Measurements from ENCODE around the gene MGST2.

MGST2 gene

GRCh38 chr4:139719381-139720101 is 53.9 kb downstream of the MGST2 start:
- no peak overlapping the region for H4K8ac ChIP-seq (ENCODE audit: low read depth, low read length)
- peaks cover 2% of the 10 kb centered on the region for H3K9me3 ChIP-seq (ENCODE audit: insufficient read depth, low read depth, low read length)
- no peak overlapping the region for H3K23ac ChIP-seq (ENCODE audit: low read length)
- H2AK5ac ChIP-seq (ENCODE audit: low read length) = no peak overlapping the region
- H3K4ac ChIP-seq (ENCODE audit: low read depth, low read length) = no peak overlapping the region
- peaks cover 4% of the 10 kb centered on the region for H3K79me2 ChIP-seq (ENCODE audit: control insufficient read depth, insufficient read depth, low read length, poor library complexity)
- H2BK120ac ChIP-seq (ENCODE audit: insufficient read depth, low read length, poor library complexity) = no peak overlapping the region
- no peak overlapping the region for H3K18ac ChIP-seq (ENCODE audit: low read length)
- no peak overlapping the region for H3K9ac ChIP-seq (ENCODE audit: low read length)
- H3K4me2 ChIP-seq (ENCODE audit: low read length) = no peak overlapping the region
- peaks cover 18% of the 10 kb centered on the region for H3K79me1 ChIP-seq (ENCODE audit: low read length)
- H4K91ac ChIP-seq (ENCODE audit: low read depth, low read length) = peak overlapping the region; percentile 8
- no peak overlapping the region for H2BK5ac ChIP-seq (ENCODE audit: low read depth, low read length, poor library complexity)
- H3K4me3 ChIP-seq (ENCODE audit: low read depth, low read length) = peak overlapping the region; percentile 33
- no peaks in the 10 kb centered on the region for H3K27me3 ChIP-seq (ENCODE audit: insufficient read depth, low read length)
- peaks cover 22 to 25% of the 10 kb centered on the region in 2 experiments for H3K36me3 ChIP-seq (ENCODE audit: control insufficient read depth in 1 of 2, insufficient read depth in 2 of 2, low read length in 2 of 2)
- peak in 1 of 2 donors; percentile 46 for DNase-seq
- H4K12ac ChIP-seq (ENCODE audit: low read depth, low read length) = no peak overlapping the region
- H3K4me1 ChIP-seq (ENCODE audit: control insufficient read depth in 1 of 2, insufficient read depth in 2 of 2, low read length in 2 of 2) = peaks cover 15 to 21% of the 10 kb centered on the region in 2 experiments
- WGBS (ENCODE audit: extremely low coverage, insufficient coverage, insufficient read length) = no CpG with 5 or more reads among the region's 16 CpGs
- no peak overlapping the region for H3K14ac ChIP-seq (ENCODE audit: low read length)
- no peak overlapping the region for H2BK12ac ChIP-seq (ENCODE audit: low read length)
- no peak overlapping the region for H3K27ac ChIP-seq (ENCODE audit: low read depth, low read length)
- H2AFZ ChIP-seq (ENCODE audit: insufficient read depth, low read length, poor library complexity) = no peak overlapping the region

GRCh38 chr4:139720806-139721205 is 55.2 kb downstream of the MGST2 start:
- H3K23ac ChIP-seq (ENCODE audit: low read length) = no peak overlapping the region
- no peaks in the 10 kb centered on the region for H3K27me3 ChIP-seq (ENCODE audit: insufficient read depth, low read length)
- H3K9ac ChIP-seq (ENCODE audit: low read length) = no peak overlapping the region
- no peak overlapping the region for H3K27ac ChIP-seq (ENCODE audit: low read depth, low read length)
- H2BK5ac ChIP-seq (ENCODE audit: low read depth, low read length, poor library complexity) = no peak overlapping the region
- H3K14ac ChIP-seq (ENCODE audit: low read length) = no peak overlapping the region
- no peak overlapping the region for H3K18ac ChIP-seq (ENCODE audit: low read length)
- peaks cover 8% of the 10 kb centered on the region for H3K79me1 ChIP-seq (ENCODE audit: low read length)
- H3K79me2 ChIP-seq (ENCODE audit: control insufficient read depth, insufficient read depth, low read length, poor library complexity) = peaks cover 3% of the 10 kb centered on the region
- H2AFZ ChIP-seq (ENCODE audit: insufficient read depth, low read length, poor library complexity) = no peak overlapping the region
- H3K4me1 ChIP-seq (ENCODE audit: control insufficient read depth in 1 of 2, insufficient read depth in 2 of 2, low read length in 2 of 2) = peaks cover 6 to 14% of the 10 kb centered on the region in 2 experiments
- H4K91ac ChIP-seq (ENCODE audit: low read depth, low read length) = no peak overlapping the region
- H3K4me2 ChIP-seq (ENCODE audit: low read length) = no peak overlapping the region
- no peak overlapping the region for H2AK5ac ChIP-seq (ENCODE audit: low read length)
- no peak overlapping the region for H4K8ac ChIP-seq (ENCODE audit: low read depth, low read length)
- H2BK12ac ChIP-seq (ENCODE audit: low read length) = no peak overlapping the region
- peaks cover 2% of the 10 kb centered on the region for H3K9me3 ChIP-seq (ENCODE audit: insufficient read depth, low read depth, low read length)
- no CpG with 5 or more reads among the region's 6 CpGs for WGBS (ENCODE audit: extremely low coverage, insufficient coverage, insufficient read length)
- H4K12ac ChIP-seq (ENCODE audit: low read depth, low read length) = no peak overlapping the region
- peaks cover 25 to 27% of the 10 kb centered on the region in 2 experiments for H3K36me3 ChIP-seq (ENCODE audit: control insufficient read depth in 1 of 2, insufficient read depth in 2 of 2, low read length in 2 of 2)
- no peak overlapping the region for H2BK120ac ChIP-seq (ENCODE audit: insufficient read depth, low read length, poor library complexity)
- no peak overlapping the region for H3K4me3 ChIP-seq (ENCODE audit: low read depth, low read length)
- peak; percentile 33 to 76 for DNase-seq
- H3K4ac ChIP-seq (ENCODE audit: low read depth, low read length) = no peak overlapping the region

- Histone ChIP-seq H4K12ac (ENCODE audit: low read depth, low read length) (no peak overlapping the region), H3K9me3 (ENCODE audit: insufficient read depth, low read depth, low read length) (peaks cover 2% of the 10 kb centered on the region), H3K79me2 (ENCODE audit: control insufficient read depth, insufficient read depth, low read length, poor library complexity) (no peaks in the 10 kb centered on the region), H4K8ac (ENCODE audit: low read depth, low read length) (no peak overlapping the region), H3K9ac (ENCODE audit: low read length) (no peak overlapping the region), H3K4me2 (ENCODE audit: low read length) (no peak overlapping the region), H3K27me3 (ENCODE audit: insufficient read depth, low read length) (no peaks in the 10 kb centered on the region), H2BK12ac (ENCODE audit: low read length) (no peak overlapping the region), H2AK5ac (ENCODE audit: low read length) (no peak overlapping the region), H3K23ac (ENCODE audit: low read length) (no peak overlapping the region), H3K4me1 (ENCODE audit: control insufficient read depth in 1 of 2, insufficient read depth in 2 of 2, low read length in 2 of 2) (peaks cover 3 to 8% of the 10 kb centered on the region in 2 experiments), H3K4me3 (ENCODE audit: low read depth, low read length) (no peak overlapping the region), H4K91ac (ENCODE audit: low read depth, low read length) (no peak overlapping the region), H2BK120ac (ENCODE audit: insufficient read depth, low read length, poor library complexity) (no peak overlapping the region), H2BK5ac (ENCODE audit: low read depth, low read length, poor library complexity) (no peak overlapping the region), H3K36me3 (ENCODE audit: control insufficient read depth in 1 of 2, insufficient read depth in 2 of 2, low read length in 2 of 2) (peaks cover 25 to 27% of the 10 kb centered on the region in 2 experiments), H3K18ac (ENCODE audit: low read length) (no peak overlapping the region), H3K79me1 (ENCODE audit: low read length) (peaks cover 4% of the 10 kb centered on the region), H3K14ac (ENCODE audit: low read length) (no peak overlapping the region), H2AFZ (ENCODE audit: insufficient read depth, low read length, poor library complexity) (no peak overlapping the region), H3K4ac (ENCODE audit: low read depth, low read length) (no peak overlapping the region), H3K27ac (ENCODE audit: low read depth, low read length) (no peak overlapping the region)
- DNase-seq = no peak
- no CpG with 5 or more reads among the region's 4 CpGs for WGBS (ENCODE audit: extremely low coverage, insufficient coverage, insufficient read length)
These were observed 56.2 kb downstream of the MGST2 start for GRCh38 chr4:139721789-139722188.

- Histone ChIP-seq H3K79me2 (ENCODE audit: control insufficient read depth, insufficient read depth, low read length, poor library complexity) (no peaks in the 10 kb centered on the region), H3K23ac (ENCODE audit: low read length) (no peak overlapping the region), H3K14ac (ENCODE audit: low read length) (no peak overlapping the region), H3K36me3 (ENCODE audit: control insufficient read depth in 1 of 2, insufficient read depth in 2 of 2, low read length in 2 of 2) (peaks cover 11 to 14% of the 10 kb centered on the region in 2 experiments), H3K27me3 (ENCODE audit: insufficient read depth, low read length) (no peaks in the 10 kb centered on the region), H3K9me3 (ENCODE audit: insufficient read depth, low read depth, low read length) (peaks cover 2% of the 10 kb centered on the region), H2BK5ac (ENCODE audit: low read depth, low read length, poor library complexity) (no peak overlapping the region), H3K9ac (ENCODE audit: low read length) (no peak overlapping the region), H2AFZ (ENCODE audit: insufficient read depth, low read length, poor library complexity) (no peak overlapping the region), H3K4me1 (ENCODE audit: control insufficient read depth in 1 of 2, insufficient read depth in 2 of 2, low read length in 2 of 2) (peaks cover 0 to 3% of the 10 kb centered on the region in 2 experiments), H3K27ac (ENCODE audit: low read depth, low read length) (no peak overlapping the region), H3K4ac (ENCODE audit: low read depth, low read length) (no peak overlapping the region), H2BK12ac (ENCODE audit: low read length) (no peak overlapping the region), H3K4me2 (ENCODE audit: low read length) (no peak overlapping the region), H2BK120ac (ENCODE audit: insufficient read depth, low read length, poor library complexity) (no peak overlapping the region), H4K91ac (ENCODE audit: low read depth, low read length) (no peak overlapping the region), H3K79me1 (ENCODE audit: low read length) (no peaks in the 10 kb centered on the region), H2AK5ac (ENCODE audit: low read length) (no peak overlapping the region), H3K4me3 (ENCODE audit: low read depth, low read length) (no peak overlapping the region), H4K12ac (ENCODE audit: low read depth, low read length) (no peak overlapping the region), H4K8ac (ENCODE audit: low read depth, low read length) (no peak overlapping the region), H3K18ac (ENCODE audit: low read length) (no peak overlapping the region)
- peak; percentile 83 to 90 for DNase-seq
- WGBS (ENCODE audit: extremely low coverage, insufficient coverage, insufficient read length) = no CpG with 5 or more reads among the region's 2 CpGs
These were observed 59.6 kb downstream of the MGST2 start for GRCh38 chr4:139725236-139725635.
